DOHH2 (cell line): Measurements from ENCODE around the gene ITGAE.

Experiments used
- H3F3A ChIP-seq: fragments of 200-600 bp; sonication (generic), shearing (Covaris generic); 2 replicates; pipeline ENCODE4 v1.6.0; 2016; ENCODE audit warnings: antibody characterized with exemption, mild to moderate bottlenecking; ENCODE audit not compliant: control insufficient read depth, insufficient read depth
- H3K27ac ChIP-seq: fragments of 200-600 bp; sonication (generic); 2 replicates; pipeline ENCODE4 v1.5.1; 2014; ENCODE audit warnings: low read depth, mild to moderate bottlenecking, low read length, moderate library complexity
- H3K27me3 ChIP-seq: fragments of 200-600 bp; sonication (generic); 2 replicates; pipeline ENCODE4 v1.6.1; 2014; ENCODE audit warnings: mild to moderate bottlenecking, low read length, mixed read lengths; ENCODE audit not compliant: control insufficient read depth
- H3K36me3 ChIP-seq: fragments of 200-600 bp; sonication (generic); 2 replicates; pipeline ENCODE4 v1.6.1; 2014; ENCODE audit warnings: mild to moderate bottlenecking, low read length, moderate library complexity, mixed read lengths; ENCODE audit not compliant: control insufficient read depth
- H3K4me1 ChIP-seq: fragments of 200-600 bp; sonication (generic); 2 replicates; pipeline ENCODE4 v1.6.1; 2014; ENCODE audit warnings: mild to moderate bottlenecking, low read length, mixed read lengths; ENCODE audit not compliant: control insufficient read depth
- H3K4me2 ChIP-seq: fragments of 200-600 bp; sonication (generic); 2 replicates; pipeline ENCODE4 v1.6.0; 2014; ENCODE audit warnings: mild to moderate bottlenecking, low read length, moderate library complexity
- H3K4me3 ChIP-seq: fragments of 200-600 bp; sonication (generic); 2 replicates; pipeline ENCODE4 v1.5.1; 2014; ENCODE audit warnings: mild to moderate bottlenecking, low read length, mixed read lengths
- H3K79me2 ChIP-seq: fragments of 200-600 bp; sonication (generic); 2 replicates; pipeline ENCODE4 v1.6.1; 2014; ENCODE audit warnings: mild to moderate bottlenecking, low read length, mixed read lengths; ENCODE audit not compliant: control insufficient read depth
- H3K9me2 ChIP-seq: fragments of 200-600 bp; sonication (generic); replicated peaks from 2 replicates; pipeline ENCODE4 v1.6.1; 2014; ENCODE audit warnings: mild to moderate bottlenecking, low read length, mixed read lengths; ENCODE audit not compliant: control insufficient read depth
- H3K9me3 ChIP-seq: fragments of 200-600 bp; sonication (generic); 2 replicates; pipeline ENCODE4 v1.6.1; 2014; ENCODE audit warnings: antibody characterized with exemption, low read length, mixed read lengths; ENCODE audit not compliant: control insufficient read depth, insufficient read depth
- H4K20me1 ChIP-seq: fragments of 200-600 bp; sonication (generic); 2 replicates; pipeline ENCODE4 v1.6.0; 2014; ENCODE audit warnings: low read depth, mild to moderate bottlenecking, antibody characterized with exemption, low read length, moderate library complexity; ENCODE audit not compliant: control insufficient read depth, insufficient read depth
- EZH2phosphoT487 ChIP-seq: fragments of 200-600 bp; sonication (generic); IDR thresholded peaks from 2 replicates; pipeline ENCODE4 v1.6.1; 2017; ENCODE audit warnings: borderline replicate concordance, mild to moderate bottlenecking, antibody characterized with exemption, low read length, moderate library complexity, mixed read lengths
- TF ChIP-seq, protein P1 (sequence below): fragments of 200-600 bp; sonication (generic); IDR thresholded peaks from one replicate; pipeline ENCODE4 v1.5.1; 2014; ENCODE audit warnings: antibody characterized with exemption, mild to moderate bottlenecking, low read depth, low read length; ENCODE audit not compliant: poor library complexity, severe bottlenecking

ITGAE gene

DNA sequence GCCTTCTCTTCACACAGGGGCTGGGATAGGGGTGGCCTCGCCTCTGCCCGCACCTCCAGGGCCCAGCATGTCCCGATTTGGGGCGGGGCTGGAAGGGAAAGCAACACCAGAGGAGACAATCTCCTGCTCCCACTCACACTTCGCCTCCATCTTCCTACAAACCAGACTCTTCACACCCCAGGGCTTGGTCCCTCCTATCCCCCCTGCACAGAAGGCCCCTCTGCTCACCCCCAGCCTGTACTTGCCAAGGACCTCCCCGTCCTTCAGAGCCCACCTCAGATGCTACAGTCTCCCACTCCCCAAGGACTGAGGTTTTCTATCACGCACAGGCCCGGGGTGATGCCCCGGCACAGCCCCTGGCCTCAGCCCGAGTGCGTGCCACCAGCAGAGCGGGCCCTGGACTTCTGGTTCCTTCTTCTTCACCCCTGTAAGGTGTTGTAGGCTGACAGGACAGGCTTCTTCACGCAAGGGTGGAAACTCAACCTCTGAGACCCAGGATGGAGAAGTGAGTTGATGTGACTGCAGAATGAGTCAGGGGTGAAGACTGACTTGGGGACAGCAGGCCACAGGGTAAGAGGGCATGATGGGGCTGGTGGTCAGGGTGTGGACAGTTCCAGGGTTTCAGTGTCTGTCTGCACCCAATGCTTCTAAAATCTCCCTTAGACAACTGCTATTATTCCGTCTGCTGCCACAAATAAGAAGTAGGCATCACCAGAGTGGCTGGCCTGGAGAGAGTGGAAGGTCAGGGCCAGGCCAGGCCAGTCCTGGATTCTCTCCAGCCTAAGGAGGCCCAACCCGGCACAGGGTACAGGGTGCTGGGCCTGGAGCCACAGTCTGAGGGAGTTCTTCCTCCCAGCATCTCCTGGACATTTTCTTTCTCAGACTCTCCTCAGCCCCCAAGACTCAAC lies 2.5 kb downstream of the ITGAE start:
- Histone ChIP-seq H3K9me2 (no peaks in the 10 kb centered on the region), H3F3A (peaks cover 20% of the 10 kb centered on the region), H3K4me2 (peak overlapping the region; percentile 44), H3K79me2 (no peaks in the 10 kb centered on the region), H3K27ac (peak overlapping the region; percentile 56), H4K20me1 (no peaks in the 10 kb centered on the region), H3K4me3 (peak overlapping the region; percentile 1; the same call in 1 of the 2 replicates), H3K27me3 (no peaks in the 10 kb centered on the region), H3K4me1 (peaks cover 72% of the 10 kb centered on the region), H3K36me3 (peaks cover 3% of the 10 kb centered on the region; the same call in 1 of the 2 replicates), H3K9me3 (no peaks in the 10 kb centered on the region)
- TF ChIP-seq, protein P1, sequence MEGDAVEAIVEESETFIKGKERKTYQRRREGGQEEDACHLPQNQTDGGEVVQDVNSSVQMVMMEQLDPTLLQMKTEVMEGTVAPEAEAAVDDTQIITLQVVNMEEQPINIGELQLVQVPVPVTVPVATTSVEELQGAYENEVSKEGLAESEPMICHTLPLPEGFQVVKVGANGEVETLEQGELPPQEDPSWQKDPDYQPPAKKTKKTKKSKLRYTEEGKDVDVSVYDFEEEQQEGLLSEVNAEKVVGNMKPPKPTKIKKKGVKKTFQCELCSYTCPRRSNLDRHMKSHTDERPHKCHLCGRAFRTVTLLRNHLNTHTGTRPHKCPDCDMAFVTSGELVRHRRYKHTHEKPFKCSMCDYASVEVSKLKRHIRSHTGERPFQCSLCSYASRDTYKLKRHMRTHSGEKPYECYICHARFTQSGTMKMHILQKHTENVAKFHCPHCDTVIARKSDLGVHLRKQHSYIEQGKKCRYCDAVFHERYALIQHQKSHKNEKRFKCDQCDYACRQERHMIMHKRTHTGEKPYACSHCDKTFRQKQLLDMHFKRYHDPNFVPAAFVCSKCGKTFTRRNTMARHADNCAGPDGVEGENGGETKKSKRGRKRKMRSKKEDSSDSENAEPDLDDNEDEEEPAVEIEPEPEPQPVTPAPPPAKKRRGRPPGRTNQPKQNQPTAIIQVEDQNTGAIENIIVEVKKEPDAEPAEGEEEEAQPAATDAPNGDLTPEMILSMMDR, result no peak
- no peak for TF ChIP-seq EZH2phosphoT487

- H3K79me2 ChIP-seq, result no peaks in the 10 kb centered on the region
Observed at GRCh38 chr17:3796822-3797170, 4.2 kb downstream of the ITGAE start.

DNA sequence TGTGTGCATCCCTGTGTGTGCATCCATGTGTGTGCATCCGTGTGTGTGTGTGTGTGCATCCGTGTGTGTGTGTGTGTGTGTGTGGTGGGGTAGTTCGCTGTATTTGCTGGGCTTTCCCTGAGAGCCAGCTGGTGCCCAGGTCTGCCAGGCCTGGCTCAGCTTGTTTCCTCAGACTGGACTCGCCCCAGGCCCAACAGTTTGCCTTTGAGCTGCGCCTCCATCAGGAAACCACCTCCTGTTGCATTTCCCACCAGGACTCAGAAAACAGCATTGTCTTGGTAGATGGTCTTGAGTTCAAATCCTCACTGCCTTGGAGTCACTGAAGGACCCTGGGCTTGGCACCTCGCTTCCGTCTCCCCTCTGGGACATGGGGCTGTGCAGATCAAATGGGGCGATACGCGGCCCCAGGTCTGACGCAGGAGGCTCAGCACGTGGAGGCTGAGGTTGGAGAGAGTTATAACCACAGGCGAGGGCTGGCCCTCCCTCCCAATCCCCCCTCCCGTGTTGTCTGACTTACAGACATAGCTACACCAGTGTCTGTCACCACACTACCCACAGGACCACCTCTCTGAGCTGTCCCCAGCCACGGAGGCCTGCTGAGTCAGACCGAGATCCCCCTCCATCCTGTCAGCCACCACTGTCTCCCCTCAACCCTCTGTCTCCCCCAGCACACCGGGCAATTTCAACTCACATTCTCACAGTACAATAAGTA lies 4.7 kb downstream of the ITGAE start:
- Histone ChIP-seq H3K36me3 (no peaks in the 10 kb centered on the region), H3F3A (peaks cover 6% of the 10 kb centered on the region; the same call in 1 of the 2 replicates), H3K4me1 (peaks cover 63% of the 10 kb centered on the region), H3K9me3 (no peaks in the 10 kb centered on the region), H3K79me2 (no peaks in the 10 kb centered on the region), H3K27me3 (no peaks in the 10 kb centered on the region), H3K9me2 (no peaks in the 10 kb centered on the region), H3K27ac (peak overlapping the region; percentile 43), H4K20me1 (no peaks in the 10 kb centered on the region), H3K4me2 (peak overlapping the region; percentile 59), H3K4me3 (no peak overlapping the region)
- TF ChIP-seq EZH2phosphoT487, result no peak
- TF ChIP-seq, protein P1, result no peak

More at GRCh38 chr17:3796822-3797170, 4.2 kb downstream of the ITGAE start:
- Histone ChIP-seq H3K27me3 (no peaks in the 10 kb centered on the region), H3K36me3 (no peaks in the 10 kb centered on the region), H3K27ac (peak overlapping the region; percentile 43), H3K4me3 (no peak overlapping the region), H3K9me2 (no peaks in the 10 kb centered on the region), H3K4me2 (peak overlapping the region; percentile 59), H3F3A (peaks cover 6% of the 10 kb centered on the region; the same call in 1 of the 2 replicates), H3K9me3 (no peaks in the 10 kb centered on the region), H3K4me1 (peaks cover 60% of the 10 kb centered on the region), H4K20me1 (no peaks in the 10 kb centered on the region)
- TF ChIP-seq, protein P1, result no peak
- no peak for TF ChIP-seq EZH2phosphoT487
